K562 (cell line): Measurements from ENCODE around the gene CISTR. TPM values are rescaled to one million over a fixed set of nuclear protein-coding genes. Genes with fewer than 3 reads are reported as not detected.
"Not testable (repeated sequence)": the region's sequence is repeated elsewhere in the genome, so short reads cannot be mapped to it uniquely, and the experiment has no call there.

Experiments used
- ATAC-seq: fragments of 200-7000 bp; cut with Tn5 transposase; 3 replicates; pipeline ENCODE4 v1.9.1; 2020; ENCODE audit warnings: moderate library complexity
- BruUV-seq: library from RNA; stranded (reverse); fragments of 400-500 nt; replicated peaks from 2 replicates; lab custom pipeline; 2021; lab: Mats Ljungman, UMichigan
- CTCF ChIA-PET: fragments of 300-600 bp; formaldehyde crosslinking; extraction: SDS; loops from one replicate; lab custom pipeline; 2021; ENCODE audit warnings: low intra/inter-chr PET ratio; lab: Yijun Ruan, JAX
- POLR2A ChIA-PET: fragments of 300-600, 350-650 bp; sonication (Branson Sonifier 250); formaldehyde crosslinking; extraction: SDS; loops from one replicate; lab custom pipeline; 2021; ENCODE audit warnings: antibody characterized with exemption, inconsistent platforms; lab: Yijun Ruan, JAX
- DNase-seq, 4 experiments: peaks; one replicate each; pipeline versions ENCODE4 v3.0.0 to v3.0.0-alpha.2; 2011 to 2018; ENCODE audit warnings: low spot score in 3 of 4, mixed read lengths in 3 of 4; ENCODE audit errors: extremely low read depth in 1 of 4
- FAIRE-seq: peaks from 2 replicates; lab custom pipeline; 2011; peaks lifted over from hg19 to GRCh38; lab: Jason Lieb, UNC
- H2AFZ ChIP-seq: 2 replicates; pipeline ENCODE4 v1.6.0; 2011; ENCODE audit warnings: low read depth, low read length, control low read depth, inconsistent platforms
- H3K27ac ChIP-seq: fragments of 200-600 bp; 3 replicates; pipeline ENCODE4 v1.8.0; 2011; ENCODE audit warnings: low read depth, mild to moderate bottlenecking, control low read depth, inconsistent platforms, low read length, moderate library complexity, mixed read lengths; ENCODE audit errors: extremely low read depth
- H3K27me3 ChIP-seq, 2 experiments: fragments of 300-600 bp in 1 of 2; 2 replicates in 1 of 2; 3 replicates in 1 of 2; pipeline versions ENCODE4 v1.6.0 to v1.8.0; 2011; ENCODE audit warnings: inconsistent platforms in 2 of 2, low read length in 2 of 2, mild to moderate bottlenecking in 1 of 2, mixed read lengths in 1 of 2, moderate library complexity in 1 of 2; ENCODE audit not compliant: control insufficient read depth in 2 of 2, insufficient read depth in 2 of 2
- H3K36me3 ChIP-seq: fragments of 300-600 bp; 3 replicates; pipeline ENCODE4 v1.8.0; 2011; ENCODE audit warnings: mild to moderate bottlenecking, low read length, inconsistent platforms; ENCODE audit not compliant: control insufficient read depth, insufficient read depth
- H3K4me1 ChIP-seq, 2 experiments: fragments of 200-600 bp in 1 of 2; replicated peaks in 1 of 2; 2 replicates in 1 of 2; 3 replicates in 1 of 2; pipeline versions ENCODE4 v1.5.1 to v1.8.0; 2011; ENCODE audit warnings: inconsistent platforms in 2 of 2, low read length in 2 of 2, mild to moderate bottlenecking in 1 of 2, mixed read lengths in 1 of 2, moderate library complexity in 1 of 2; ENCODE audit not compliant: control insufficient read depth in 2 of 2, insufficient read depth in 2 of 2
- H3K4me2 ChIP-seq: 2 replicates; pipeline ENCODE4 v1.6.1; 2011; ENCODE audit warnings: low read length, control low read depth, inconsistent platforms, mixed read lengths; ENCODE audit not compliant: insufficient read depth
- H3K4me3 ChIP-seq: fragments of 200-600 bp; sonication (generic), shearing (Covaris generic); 2 replicates; pipeline ENCODE4 v1.5.1; 2016; ENCODE audit warnings: control low read depth, inconsistent platforms
- H3K79me2 ChIP-seq: fragments of 200-600 bp; 3 replicates; pipeline ENCODE4 v1.8.0; 2011; ENCODE audit warnings: low read length, inconsistent platforms; ENCODE audit not compliant: control insufficient read depth, insufficient read depth
- H3K9ac ChIP-seq, 2 experiments: 2 replicates each; pipeline versions ENCODE4 v1.6.0 to v1.6.1; 2011; ENCODE audit warnings: low read depth in 2 of 2, low read length in 2 of 2, control low read depth in 1 of 2, inconsistent platforms in 1 of 2, mild to moderate bottlenecking in 1 of 2, mixed read lengths in 1 of 2; ENCODE audit not compliant: insufficient read depth in 1 of 2
- H3K9me1 ChIP-seq: one replicate; pipeline ENCODE4 v1.6.0; 2011; ENCODE audit warnings: inconsistent platforms, mild to moderate bottlenecking, low read length, moderate library complexity; ENCODE audit not compliant: control insufficient read depth, insufficient read depth
- H3K9me3 ChIP-seq: replicated peaks from 2 replicates; pipeline ENCODE4 v1.5.1; 2011; ENCODE audit warnings: low read depth, low read length, inconsistent platforms; ENCODE audit not compliant: control insufficient read depth, insufficient read depth
- H4K20me1 ChIP-seq: replicated peaks from 2 replicates; pipeline ENCODE4 v1.6.1; 2011; ENCODE audit warnings: low read length, inconsistent platforms, mixed read lengths; ENCODE audit not compliant: control insufficient read depth, insufficient read depth
- E2F6 ChIP-seq, 2 experiments: IDR thresholded peaks; 2 replicates each; pipeline ENCODE4 v1.6.1; 2011; ENCODE audit warnings: borderline replicate concordance in 1 of 2, control low read depth in 1 of 2, low read depth in 1 of 2, low read length in 1 of 2, mild to moderate bottlenecking in 1 of 2, mixed read lengths in 1 of 2, moderate library complexity in 1 of 2; ENCODE audit not compliant: insufficient read depth in 1 of 2, insufficient read length in 1 of 2, poor library complexity in 1 of 2, severe bottlenecking in 1 of 2; ENCODE audit errors: extremely low read depth in 1 of 2
- POLR2AphosphoS5 ChIP-seq: IDR thresholded peaks from 2 replicates; pipeline ENCODE4 v1.6.1; 2011; ENCODE audit warnings: mild to moderate bottlenecking, low read depth, low read length, moderate library complexity; ENCODE audit not compliant: control insufficient read depth, insufficient read depth
- TBP ChIP-seq: optimal IDR thresholded peaks from 2 replicates; pipeline ENCODE3; 2011; ENCODE audit warnings: low read depth, low read length, improper control_type of control experiment
- WGBS: fragments of 100-300 bp; shearing (Covaris generic); methylation state at CpG from one replicate; pipeline ENCODE4 v1.1.6; 2016; ENCODE audit warnings: low coverage, mixed read lengths; ENCODE audit not compliant: insufficient coverage; ENCODE audit errors: missing lambda C conversion rate; 5-methylcytosine and 5-hydroxymethylcytosine counted together
- in situ Hi-C: fragments of 300-500 bp; cut with MboI; formaldehyde crosslinking; loops from 4 replicates; pipeline ENCODE4 v1.15.0; 2018; ENCODE audit warnings: inconsistent platforms, mixed read lengths
- intact Hi-C: fragments of 100-400 bp; cut with micrococcal nuclease; formaldehyde crosslinking; loops from 2 replicates; pipeline ENCODE4 v1.14.2; 2022
- polyA plus RNA-seq, 8 experiments: library from polyadenylated mRNA; depleted of rRNA in 4 of 8; stranded (reverse) in 5 of 8; unstranded in 3 of 8; fragments of >200 nt; fragmentation: Nextera tagmentation in 2 of 8; fragmentation: Illumina TruSeq in 1 of 8; extraction: Ambion mirVana in 2 of 8; extraction: Trizol in 1 of 8; gene quantifications; 2 replicates each; pipeline versions ENCODE4 v1.2.1 to v1.2.3, GENCODE V29; 2011 to 2014; ENCODE audit warnings: inconsistent platforms in 1 of 8, missing spikeins in 1 of 8
- total RNA-seq, 7 experiments: library from RNA; depleted of rRNA in 6 of 7; stranded (reverse); fragments of >200 nt in 6 of 7; fragmentation: Illumina TruSeq in 2 of 7; extraction: Trizol in 2 of 7; gene quantifications; 2 replicates each; pipeline versions ENCODE4 v1.2.1 to v1.2.3, GENCODE V29; 2011 to 2021; ENCODE audit warnings: low replicate concordance in 1 of 7

The CISTR gene
- total and polyA plus RNA-seq, 9 of the 15 experiments (the other 6 are each of a cell fraction or from before 2014, with no cell fraction given), result not detected

GRCh38 chr12:53780323-53780722 lies 28.5 kb upstream of the CISTR start:
- Histone ChIP-seq H3K36me3 (no peaks in the 10 kb centered on the region), H3K4me3 (no peak overlapping the region), H3K27me3 (peaks cover 15 to 19% of the 10 kb centered on the region in 2 experiments; a peak in 3 of 5 replicates), H2AFZ (no peak overlapping the region), H3K27ac (no peak overlapping the region), H3K9me3 (no peaks in the 10 kb centered on the region), H3K4me2 (no peak overlapping the region), H4K20me1 (no peaks in the 10 kb centered on the region), H3K79me2 (no peaks in the 10 kb centered on the region), H3K9ac (no peak overlapping the region), H3K4me1 (no peaks in the 10 kb centered on the region), H3K9me1 (no peaks in the 10 kb centered on the region)
- ATAC-seq (no peak), FAIRE-seq (no peak), DNase-seq (no peak)
- TF ChIP-seq POLR2AphosphoS5, result no peak
- no peak for TF ChIP-seq E2F6 (IDR thresholded peaks at IDR 0.05; ENCODE audit: borderline replicate concordance in 1 of 2, extremely low read depth in 1 of 2, insufficient read depth in 1 of 2, insufficient read length in 1 of 2, low read depth in 1 of 2, low read length in 1 of 2, poor library complexity in 1 of 2, severe bottlenecking in 1 of 2)
- TF ChIP-seq TBP, result no peak
- ChIA-PET POLR2A (no interaction called here), CTCF (no interaction called here)
- in situ Hi-C loops, result no loop called here
- WGBS, result 2% methylated on average over 3 of the region's 3 CpGs
- BruUV-seq, result no TSS peak
- intact Hi-C loops, result no loop called here

- H4K20me1 ChIP-seq, H3K79me2 ChIP-seq, CTCF ChIA-PET, H3K4me1 ChIP-seq, BruUV-seq, H3K9ac ChIP-seq, DNase-seq, ATAC-seq, intact Hi-C loops, POLR2A ChIA-PET, FAIRE-seq, H3K27ac ChIP-seq, H3K4me2 ChIP-seq, H2AFZ ChIP-seq, in situ Hi-C loops, H3K9me3 ChIP-seq, H3K4me3 ChIP-seq, H3K36me3 ChIP-seq, H3K9me1 ChIP-seq: not testable (repeated sequence)
- H3K27me3 ChIP-seq, result peaks cover 12 to 19% of the 10 kb centered on the region in 2 experiments; a peak in 3 of 5 replicates
- WGBS, result 8% methylated on average over 7 of the region's 7 CpGs
These were observed 27.9 kb upstream of the CISTR start for GRCh38 chr12:53779679-53780078.
